ENCODE measurements around the gene SLC44A5. TPM values are rescaled to one million over a fixed set of nuclear protein-coding genes. Genes with fewer than 3 reads are reported as not detected.
"Not testable (repeated sequence)": the region's sequence is repeated elsewhere in the genome, so short reads cannot be mapped to it uniquely, and the experiment has no call there.

SLC44A5 gene
- total RNA-seq, 1 experiment from 2014 or later, result 0.12 TPM

GRCh38 chr1:75449998-75450397 is 160.9 kb downstream of the SLC44A5 start:
- DNase-seq (ENCODE audit: low read depth), result peak; percentile 4

DNA sequence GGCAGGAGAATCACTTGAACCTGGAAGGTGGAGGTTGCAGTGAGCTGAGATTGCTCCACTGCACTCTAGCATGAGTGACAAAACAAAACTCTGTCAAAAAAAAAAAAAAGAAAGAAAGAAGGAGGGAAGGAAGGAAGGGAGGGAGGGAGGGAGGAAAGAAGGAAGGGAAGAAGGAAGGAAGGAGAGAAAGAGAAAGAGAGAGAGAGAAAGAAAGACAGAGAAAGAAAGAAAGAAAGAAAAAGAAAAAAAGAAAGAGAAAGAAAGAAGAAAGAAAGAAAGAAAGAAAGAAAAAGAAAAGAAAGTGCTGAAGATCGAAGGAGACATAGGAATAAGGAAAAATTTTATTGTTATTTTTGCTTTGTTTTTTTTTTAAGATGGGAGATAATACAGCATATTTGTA is 166.7 kb downstream of the SLC44A5 start:
- no peak for DNase-seq (ENCODE audit: low read depth)

GRCh38 chr1:75440274-75440673 is 170.6 kb downstream of the SLC44A5 start:
- DNase-seq (ENCODE audit: low read depth), result no peak

DNA sequence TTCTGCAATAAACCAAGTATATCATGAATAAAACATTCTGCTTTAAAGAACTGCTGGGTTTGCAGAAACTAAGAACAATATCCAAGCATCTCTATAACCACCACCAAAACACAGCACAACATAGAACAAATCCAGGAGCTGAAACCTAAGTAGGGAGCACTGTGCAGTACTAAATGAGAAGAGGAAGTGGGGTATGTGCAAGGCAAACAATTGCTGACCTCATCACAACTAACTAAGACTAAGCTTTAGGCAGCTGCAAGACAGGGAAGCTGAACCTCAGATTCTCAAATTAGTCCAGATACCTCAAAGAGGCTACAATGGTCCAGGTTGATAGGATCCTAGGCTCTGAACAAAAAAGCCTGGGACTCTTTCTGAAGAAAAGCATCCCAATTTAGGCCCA is 172.6 kb downstream of the SLC44A5 start:
- no peak for DNase-seq (ENCODE audit: low read depth)

GRCh38 chr1:75431843-75432242 is 179.1 kb downstream of the SLC44A5 start:
- DNase-seq (ENCODE audit: low read depth), result no peak

- no peak for DNase-seq (ENCODE audit: low read depth)
Measured at GRCh38 chr1:75430526-75430925, 180.4 kb downstream of the SLC44A5 start.

GRCh38 chr1:75426688-75427087 is 184.2 kb downstream of the SLC44A5 start:
- DNase-seq (ENCODE audit: low read depth), result no peak

DNA sequence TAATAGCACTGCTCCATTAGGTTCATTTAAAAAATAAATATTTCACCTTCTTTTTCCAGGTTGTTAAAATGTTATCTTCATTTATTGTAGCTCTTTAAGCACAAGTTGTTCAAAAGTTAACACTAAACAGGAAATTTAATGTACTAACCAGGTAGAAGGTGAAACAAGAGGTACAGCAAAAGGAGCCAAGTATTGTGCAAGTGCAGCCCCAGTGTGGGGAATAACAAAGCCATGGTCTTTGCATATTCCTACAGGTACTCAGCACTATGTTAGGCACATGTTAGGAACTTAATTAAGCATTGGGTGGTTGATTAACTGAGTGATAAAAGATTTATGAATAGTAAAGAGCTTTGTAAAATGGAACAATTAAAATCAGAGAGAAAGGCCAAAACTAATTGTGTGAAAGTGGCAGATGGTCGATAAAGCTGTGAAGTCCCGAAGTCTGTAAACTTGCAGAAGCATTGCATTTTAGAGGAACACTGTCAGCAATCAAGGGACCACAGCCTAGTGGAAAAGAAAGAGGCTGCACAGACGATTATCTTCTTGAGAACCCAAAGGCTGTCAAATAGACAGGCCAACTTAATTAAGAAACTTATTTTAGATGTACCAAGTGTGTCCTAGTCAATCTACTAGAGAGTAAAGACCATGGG is 185.8 kb downstream of the SLC44A5 start:
- DNase-seq (ENCODE audit: low read depth), result no peak

DNA sequence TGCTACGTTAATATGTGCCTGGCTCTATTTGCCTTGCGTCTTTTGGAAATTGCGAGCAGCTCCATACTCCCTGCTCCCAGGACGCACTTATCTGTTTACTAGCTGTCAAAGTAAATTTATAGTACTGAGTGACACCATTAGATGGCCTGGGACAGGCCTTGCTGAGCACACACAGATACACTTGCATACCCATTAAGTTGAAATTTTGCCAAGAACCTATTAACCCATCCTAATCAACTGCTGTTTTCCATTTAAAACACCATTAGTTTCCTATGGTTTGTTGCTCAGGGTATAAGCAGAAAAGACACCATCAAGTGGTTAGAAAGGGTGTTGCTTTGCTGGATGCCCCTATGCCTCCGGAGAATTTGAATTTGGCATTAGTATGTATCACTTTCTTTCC is 187.3 kb downstream of the SLC44A5 start:
- DNase-seq (ENCODE audit: low read depth), result no peak

DNA sequence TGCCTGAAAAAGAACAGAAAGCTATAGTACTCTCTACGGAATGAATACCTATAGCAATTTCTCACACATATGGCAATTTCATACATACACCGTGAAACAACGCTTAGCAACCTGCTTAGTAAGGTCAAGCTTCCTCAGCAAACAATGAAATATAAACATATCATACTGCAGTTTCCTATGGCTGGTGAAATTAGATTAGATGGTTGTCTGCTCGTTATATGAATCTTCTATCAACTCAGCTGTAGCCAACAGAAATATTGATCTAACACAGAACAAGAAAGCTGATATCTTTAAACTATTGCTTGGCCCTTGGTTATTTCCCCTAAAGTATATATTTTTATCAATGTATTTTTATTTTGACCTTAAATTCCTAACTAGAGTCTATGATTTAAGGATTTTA is 187.8 kb downstream of the SLC44A5 start:
- no peak for DNase-seq (ENCODE audit: low read depth)

DNA sequence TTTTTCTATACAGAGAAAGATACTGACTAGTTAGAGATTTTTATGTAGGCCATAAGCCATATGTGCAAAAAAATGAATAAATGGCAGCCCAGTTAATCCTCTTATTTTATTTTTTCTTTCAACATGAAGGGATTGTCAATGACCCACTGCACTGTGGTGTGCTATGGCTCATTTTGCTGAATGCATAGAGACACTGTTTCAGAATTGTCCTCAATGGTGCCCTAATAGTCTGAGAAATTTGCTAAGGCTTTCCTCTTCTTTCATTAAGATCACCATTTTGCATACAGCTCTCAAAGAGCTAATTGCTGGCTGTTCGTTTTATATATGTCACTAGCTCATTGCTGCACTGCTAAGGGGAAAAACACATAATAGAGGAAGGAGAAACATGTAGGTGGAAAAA is 189.5 kb downstream of the SLC44A5 start:
- no peak for DNase-seq (ENCODE audit: low read depth)

- DNase-seq (ENCODE audit: low read depth), result no peak
Measured at GRCh38 chr1:75415187-75415586, 195.7 kb downstream of the SLC44A5 start.

GRCh38 chr1:75412616-75413015 is 198.3 kb downstream of the SLC44A5 start:
- DNase-seq (ENCODE audit: low read depth), result no peak

GRCh38 chr1:75404681-75405080 is 206.2 kb downstream of the SLC44A5 start:
- DNase-seq (ENCODE audit: low read depth), result not testable (repeated sequence)

DNA sequence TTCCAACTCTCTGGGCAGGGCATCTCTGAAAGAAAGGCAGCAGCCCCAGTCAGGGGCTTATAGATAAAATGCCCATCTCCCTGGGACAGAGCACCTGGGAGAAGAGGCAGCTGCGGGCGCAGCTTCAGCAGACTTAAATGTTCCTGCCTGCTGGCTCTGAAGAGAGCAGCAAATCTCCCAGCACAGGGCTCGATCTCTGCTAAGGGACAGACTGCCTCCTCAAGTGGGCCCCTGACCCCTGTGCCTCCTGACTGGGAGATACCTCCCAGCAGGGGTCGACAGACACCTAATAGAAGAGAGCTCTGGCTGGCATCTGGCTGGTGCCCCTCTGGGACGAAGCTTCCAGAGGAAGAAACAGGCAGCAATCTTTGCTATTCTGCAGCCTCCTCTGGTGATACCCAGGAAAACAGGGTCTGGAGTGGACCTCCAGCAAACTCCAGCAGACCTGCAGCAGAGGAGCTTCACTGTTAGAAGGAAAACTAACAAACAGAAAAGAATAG is 207.7 kb downstream of the SLC44A5 start:
- not testable (repeated sequence) for DNase-seq (ENCODE audit: low read depth)

GRCh38 chr1:75400716-75401115 is 210.2 kb downstream of the SLC44A5 start:
- DNase-seq (ENCODE audit: low read depth), result no peak

DNA sequence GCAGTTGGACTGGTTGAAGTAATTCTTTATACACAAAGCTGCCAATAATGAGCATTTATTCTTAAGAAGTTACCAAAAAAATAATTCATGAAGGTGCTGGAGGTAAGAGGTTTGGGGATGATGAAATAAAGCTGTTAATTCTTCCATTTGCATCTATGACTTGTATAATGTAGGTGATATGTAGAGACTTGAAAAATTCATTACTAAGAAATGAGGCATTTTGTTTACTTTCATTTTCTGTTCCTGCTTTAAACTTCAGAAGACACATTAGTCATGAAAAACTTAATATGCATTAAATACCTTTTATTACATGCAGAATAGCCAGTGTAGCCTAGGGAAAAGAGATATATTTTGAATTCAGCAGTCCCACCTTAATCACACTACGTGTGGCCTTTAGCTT is 214.2 kb downstream of the SLC44A5 start:
- DNase-seq (ENCODE audit: low read depth), result no peak

GRCh38 chr1:75396260-75396659 is 214.7 kb downstream of the SLC44A5 start:
- no peak for DNase-seq (ENCODE audit: low read depth)

DNA sequence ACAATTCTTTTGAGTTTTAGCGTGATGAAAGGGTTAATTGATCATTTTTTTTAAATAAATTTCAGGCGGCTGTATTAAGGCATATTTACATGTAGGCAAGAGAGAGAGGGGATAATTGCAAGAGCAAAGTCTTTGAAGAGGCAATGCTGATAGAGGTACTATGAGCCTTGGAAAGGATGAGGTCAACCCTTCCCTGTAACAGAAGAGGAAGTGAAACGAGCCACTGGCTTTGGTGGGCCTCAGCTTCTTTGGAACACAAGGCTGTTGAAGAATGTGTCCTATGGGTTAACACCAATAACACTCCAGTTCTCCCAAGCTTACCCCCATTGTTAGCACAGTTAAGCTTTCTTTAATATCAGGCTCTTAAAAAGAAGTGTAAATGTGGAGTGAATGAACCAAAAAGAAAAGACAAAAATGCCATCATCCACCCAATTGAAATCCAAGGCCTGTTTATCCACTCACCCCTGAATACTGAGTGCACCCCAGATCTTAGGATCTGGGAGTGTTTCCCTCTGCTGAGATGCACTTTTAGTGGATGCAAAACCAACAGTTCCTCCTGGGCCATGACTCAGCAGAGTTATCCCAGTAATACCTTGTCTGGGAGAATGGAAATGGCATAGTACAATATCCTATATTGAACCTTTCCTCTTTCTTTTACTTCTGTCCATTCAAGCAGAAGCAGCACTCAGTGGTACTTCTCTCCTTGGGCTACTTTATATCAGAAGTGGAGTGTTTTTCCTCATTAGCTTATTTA is 216.4 kb downstream of the SLC44A5 start:
- DNase-seq (ENCODE audit: low read depth), result no peak

DNA sequence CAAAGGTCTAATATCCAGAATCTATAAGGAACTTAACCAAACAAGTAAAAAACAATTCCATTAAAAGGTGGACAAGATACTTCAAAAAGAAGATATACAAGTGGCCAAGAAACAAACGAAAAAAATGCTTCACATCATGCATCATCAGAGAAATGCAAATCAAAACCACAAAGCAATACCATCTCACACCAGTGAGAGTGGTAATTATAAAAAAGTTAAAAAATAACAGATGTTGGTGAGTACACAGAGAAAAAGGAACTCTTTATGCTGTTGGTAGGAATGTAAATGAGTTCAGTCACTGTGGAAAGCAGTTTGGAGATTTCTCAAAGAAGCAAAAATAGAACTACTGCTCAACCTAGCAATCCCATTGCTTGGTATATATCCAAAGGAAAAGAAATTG is 218.6 kb downstream of the SLC44A5 start:
- DNase-seq (ENCODE audit: low read depth), result no peak

DNA sequence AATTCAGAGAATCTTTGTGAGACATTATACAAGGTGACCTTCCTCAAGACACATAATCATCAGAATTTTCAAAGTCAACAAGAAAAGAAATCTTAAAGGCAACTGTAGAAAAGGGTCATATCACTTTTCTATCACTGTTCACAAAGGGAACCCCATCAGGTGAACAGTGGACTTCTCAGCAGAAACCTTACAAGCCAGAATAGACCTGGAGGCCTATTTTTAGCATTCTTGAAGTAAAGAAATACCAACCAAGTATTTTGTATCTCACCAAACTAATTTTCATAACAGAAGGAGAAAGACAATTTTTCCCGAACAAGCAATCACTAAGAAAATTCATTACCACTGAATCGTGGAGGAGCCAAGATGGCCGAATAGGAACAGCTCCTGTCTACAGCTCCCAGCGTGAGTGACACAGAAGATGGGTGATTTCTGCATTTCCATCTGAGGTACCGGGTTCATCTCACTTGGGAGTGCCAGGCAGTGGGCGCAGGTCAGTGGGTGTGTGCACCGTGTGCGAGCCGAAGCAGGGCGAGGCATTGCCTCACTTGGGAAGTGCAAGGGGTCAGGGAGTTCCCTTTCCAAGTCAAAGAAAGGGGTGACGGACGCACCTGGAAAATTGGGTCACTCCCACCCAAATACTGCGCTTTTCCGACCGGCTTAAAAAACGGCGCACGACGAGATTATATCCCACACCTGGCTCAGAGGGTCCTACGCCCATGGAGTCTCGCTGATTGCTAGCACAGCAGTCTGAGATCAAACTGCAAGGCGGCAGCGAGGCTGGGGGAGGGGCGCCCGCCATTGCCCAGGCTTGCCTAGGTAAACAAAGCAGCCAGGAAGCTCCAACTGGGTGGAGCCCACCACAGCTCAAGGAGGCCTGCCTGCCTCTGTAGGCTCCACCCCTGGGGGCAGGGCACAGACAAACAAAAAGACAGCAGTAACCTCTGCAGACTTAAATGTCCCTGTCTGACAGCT is 235.2 kb downstream of the SLC44A5 start:
- DNase-seq (ENCODE audit: low read depth), result not testable (repeated sequence)

GRCh38 chr1:75373542-75374159 is 237.3 kb downstream of the SLC44A5 start:
- DNase-seq (ENCODE audit: low read depth), result no peak

All from RPMI7951 (cell line).